ENCODE measurements around the gene ST3GAL4.

The ST3GAL4 gene

GRCh38 chr11:126409620-126409985 is 54.1 kb downstream of the ST3GAL4 start:
- DNase-seq = no peak

GRCh38 chr11:126410649-126411048 is 55.2 kb downstream of the ST3GAL4 start:
- no peak for DNase-seq

DNA sequence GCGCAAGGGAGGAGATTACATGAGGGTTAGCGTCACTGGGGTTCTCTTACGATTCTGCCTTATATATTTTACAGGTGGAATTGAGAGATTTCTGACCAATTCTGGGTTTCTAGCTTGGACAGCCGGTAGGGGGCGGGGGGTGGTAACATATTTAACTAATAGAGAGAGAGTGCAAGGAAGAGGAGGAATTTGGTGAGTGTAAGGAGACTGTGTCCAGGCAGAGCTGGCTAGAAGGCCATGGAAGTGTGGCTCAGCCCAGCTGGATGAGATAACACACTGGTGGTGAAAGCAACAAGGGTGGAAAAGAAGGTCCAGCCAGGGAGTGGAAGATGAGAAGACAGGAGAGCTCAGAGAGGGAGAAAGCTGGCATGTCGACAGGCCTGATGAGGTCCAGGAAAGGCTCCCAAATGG is 56.5 kb downstream of the ST3GAL4 start:
- no peak for DNase-seq

GRCh38 chr11:126413426-126413825 is 57.9 kb downstream of the ST3GAL4 start:
- no peak for DNase-seq

DNA sequence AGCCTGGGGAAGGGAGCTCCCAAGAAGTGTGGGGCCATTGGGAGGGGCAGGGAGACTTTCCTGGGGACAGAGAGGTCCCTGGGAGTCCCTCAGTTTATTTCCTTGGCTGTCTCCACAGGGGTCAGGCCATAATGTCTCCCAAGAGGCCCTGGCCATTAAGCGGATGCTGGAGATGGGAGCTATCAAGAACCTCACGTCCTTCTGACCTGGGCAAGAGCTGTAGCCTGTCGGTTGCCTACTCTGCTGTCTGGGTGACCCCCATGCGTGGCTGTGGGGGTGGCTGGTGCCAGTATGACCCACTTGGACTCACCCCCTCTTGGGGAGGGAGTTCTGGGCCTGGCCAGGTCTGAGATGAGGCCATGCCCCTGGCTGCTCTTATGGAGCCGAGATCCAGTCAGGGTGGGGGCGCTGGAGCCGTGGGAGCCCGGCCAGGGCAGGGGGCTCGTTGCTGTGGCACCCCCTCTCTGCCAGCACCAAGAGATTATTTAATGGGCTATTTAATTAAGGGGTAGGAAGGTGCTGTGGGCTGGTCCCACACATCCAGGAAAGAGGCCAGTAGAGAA is 58.4 kb downstream of the ST3GAL4 start:
- no peak for DNase-seq

DNA sequence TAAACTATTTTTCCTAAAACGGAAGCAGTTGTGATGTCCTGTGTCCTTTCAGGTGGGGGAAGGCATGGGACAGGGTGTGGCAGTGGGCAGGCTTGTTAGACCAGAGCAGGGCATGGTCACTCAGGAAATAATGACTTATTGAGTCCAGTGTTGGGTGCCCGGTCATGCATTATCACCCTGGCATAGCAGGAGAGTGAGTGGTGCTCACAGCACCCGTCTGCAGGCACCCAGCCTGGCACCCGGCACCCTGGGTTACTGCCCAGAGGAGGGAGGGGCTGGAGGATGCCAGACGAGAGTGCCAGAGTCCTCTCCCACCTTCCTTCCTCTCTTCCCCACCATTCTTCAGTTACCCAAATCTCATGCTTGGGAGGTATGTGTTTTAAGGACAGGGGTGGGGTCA is 59.1 kb downstream of the ST3GAL4 start:
- DNase-seq = no peak

GRCh38 chr11:126415128-126415527 is 59.6 kb downstream of the ST3GAL4 start:
- no peak for DNase-seq

DNA sequence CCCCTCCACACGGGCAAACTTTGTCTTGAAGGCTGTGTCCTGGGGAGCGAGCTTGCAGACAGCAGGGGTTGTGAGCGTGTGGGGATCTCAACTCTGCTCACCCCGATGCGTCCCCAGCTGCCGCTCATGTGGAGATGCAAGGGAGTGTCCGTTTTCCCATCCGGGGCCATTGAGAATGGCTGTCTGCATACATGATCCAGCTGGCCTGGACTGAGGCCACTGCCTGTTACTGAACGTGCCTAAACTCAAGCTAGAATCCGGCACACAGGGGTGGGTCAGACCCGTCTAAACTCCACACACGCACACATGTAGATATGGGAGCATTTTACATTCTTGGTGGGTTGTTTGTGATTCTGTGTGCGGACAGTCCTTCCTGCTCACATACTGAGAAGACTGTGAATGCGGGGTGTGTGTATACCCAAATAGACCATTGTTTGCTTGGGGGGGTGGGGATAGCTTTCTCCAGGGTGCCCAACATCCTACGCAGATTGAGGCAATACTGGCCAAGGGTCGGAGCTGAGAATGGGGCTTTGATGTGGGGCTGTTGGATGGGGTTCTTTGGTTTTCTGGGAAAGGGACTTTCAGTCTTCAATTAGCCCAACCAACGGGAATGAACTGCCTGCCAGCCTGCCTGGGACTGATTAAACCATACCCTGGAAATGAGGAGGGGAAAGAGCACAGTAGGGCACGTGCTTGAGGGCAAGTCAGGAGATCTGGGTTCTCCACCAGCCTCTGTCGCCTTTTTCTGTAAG is 60.4 kb downstream of the ST3GAL4 start:
- no peak for DNase-seq

GRCh38 chr11:126416542-126417090 is 61.1 kb downstream of the ST3GAL4 start:
- peak; percentile 84 for DNase-seq

- no peak for DNase-seq
These were observed 61.8 kb downstream of the ST3GAL4 start for GRCh38 chr11:126417091-126417862.

- DNase-seq = no peak
These were observed 63.4 kb downstream of the ST3GAL4 start for GRCh38 chr11:126418887-126419286.

DNA sequence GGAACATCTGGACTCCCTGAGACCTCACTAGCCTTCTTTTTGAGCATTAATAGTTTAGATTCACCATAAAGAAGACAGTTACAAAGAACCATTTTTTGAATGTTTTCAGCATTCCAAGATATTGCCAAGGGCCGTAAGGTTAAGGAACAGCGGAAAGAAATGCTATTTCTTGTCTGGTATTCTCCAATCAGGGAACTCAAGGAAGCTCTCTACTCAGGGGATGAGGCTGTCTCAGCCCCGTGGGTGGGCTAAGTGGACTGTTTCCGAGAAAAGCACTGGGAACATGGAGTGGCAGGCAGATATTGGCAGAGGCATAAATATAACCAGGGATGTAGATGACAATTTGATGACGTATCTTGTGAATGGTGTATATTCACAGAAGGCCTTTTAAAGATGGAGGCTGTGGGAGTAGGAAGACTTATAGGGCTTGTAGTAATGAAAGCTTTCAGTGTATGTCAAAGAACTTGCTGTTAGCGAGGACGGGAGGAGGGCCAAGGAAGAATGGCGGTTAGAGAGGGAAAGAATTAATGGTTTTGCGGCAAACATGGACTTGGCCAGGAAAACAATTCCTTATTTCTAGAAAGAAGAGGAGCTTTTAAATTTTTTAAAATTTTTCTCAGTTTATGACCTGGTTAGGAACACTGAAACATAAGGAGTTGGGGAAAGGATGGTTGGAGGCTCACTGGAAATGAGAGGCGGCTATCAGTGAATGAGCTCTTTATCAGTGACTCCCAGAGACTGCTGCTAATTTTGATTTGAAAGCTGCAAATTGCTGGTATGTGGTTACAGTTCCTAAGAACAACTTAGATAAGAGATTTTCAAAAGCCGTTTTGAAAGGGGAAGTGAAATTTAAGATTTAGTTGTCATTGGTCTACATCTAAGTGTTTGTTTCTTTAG is 64.6 kb downstream of the ST3GAL4 start:
- no peak for DNase-seq

DNA sequence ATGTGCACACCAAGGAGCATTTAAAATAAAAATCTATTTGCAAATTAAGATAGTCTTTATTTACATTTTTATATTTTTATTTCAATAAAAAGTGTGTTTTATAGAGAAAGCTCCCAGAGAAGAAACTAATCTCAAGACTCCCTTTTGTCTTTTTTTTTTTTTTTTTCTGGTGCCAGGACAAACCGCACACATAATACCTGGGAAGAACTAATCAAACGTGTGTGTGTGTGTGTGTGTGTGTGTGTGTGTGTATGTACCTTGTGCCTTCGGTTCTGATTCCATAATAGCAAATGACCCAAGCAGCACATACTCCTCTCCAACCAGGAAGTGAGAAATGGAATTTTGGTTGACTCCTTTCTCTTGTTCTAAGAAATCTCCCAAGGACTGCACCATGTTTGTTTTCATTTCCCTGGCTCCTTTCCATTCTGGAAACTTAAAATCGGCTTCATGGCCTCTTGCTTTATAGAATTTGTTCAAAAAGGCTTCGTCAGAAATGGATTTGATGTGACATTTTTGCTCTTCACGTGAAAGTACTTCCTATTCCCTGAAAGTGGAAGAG is 65.3 kb downstream of the ST3GAL4 start:
- no peak for DNase-seq

GRCh38 chr11:126421271-126421671 is 65.8 kb downstream of the ST3GAL4 start:
- DNase-seq = no peak

DNA sequence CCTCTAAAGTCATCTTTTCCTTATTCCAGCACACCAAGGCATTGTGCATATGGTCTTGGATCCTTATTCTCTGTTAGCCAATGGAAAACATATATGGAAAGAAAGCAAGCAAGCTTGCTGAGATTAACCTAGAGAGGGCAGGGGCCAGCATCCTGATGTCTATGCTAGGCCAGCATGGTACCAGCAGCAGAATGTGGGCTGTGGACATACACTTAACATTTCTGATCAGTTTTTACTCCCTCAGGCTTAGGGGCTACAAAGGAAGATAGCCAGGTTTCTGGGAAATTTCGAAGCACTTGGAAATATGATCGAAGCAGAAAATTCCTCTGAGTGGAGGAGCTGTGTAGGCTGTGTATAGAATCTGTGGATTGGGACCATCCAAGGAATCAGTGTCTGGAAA is 67.0 kb downstream of the ST3GAL4 start:
- no peak for DNase-seq

GRCh38 chr11:126423154-126423553 is 67.7 kb downstream of the ST3GAL4 start:
- no peak for DNase-seq

- DNase-seq = no peak
These were observed 68.3 kb downstream of the ST3GAL4 start for GRCh38 chr11:126423743-126424142.

DNA sequence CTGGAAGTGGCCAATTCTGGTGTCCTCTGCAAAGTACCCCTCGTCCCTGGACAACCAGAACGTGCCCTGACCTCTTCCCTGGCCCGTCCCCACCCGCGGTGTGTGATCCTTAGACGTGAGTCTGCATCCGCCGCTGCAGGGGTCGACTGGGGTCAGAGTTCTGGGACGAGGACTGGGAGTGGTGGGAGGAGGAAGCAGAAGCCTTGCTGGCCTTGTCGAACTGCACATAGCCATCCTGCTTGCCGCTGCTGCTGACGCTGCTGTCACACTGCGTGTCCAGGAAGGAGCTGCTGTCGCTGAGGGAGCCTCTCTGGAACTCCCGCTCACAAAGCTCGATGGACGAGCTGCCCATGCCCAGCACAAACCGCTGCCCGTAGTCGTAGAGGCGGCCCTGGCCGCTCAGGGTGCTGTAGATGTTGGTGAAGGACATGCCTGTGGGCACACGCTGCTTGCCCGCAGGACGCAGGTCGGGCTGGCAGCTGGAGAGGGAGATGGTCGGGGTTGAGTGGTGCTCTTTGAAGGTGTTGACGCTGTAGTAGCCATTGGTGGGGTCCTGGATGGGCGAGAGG is 69.1 kb downstream of the ST3GAL4 start:
- DNase-seq = no peak

- no peak for DNase-seq
These were observed 70.6 kb downstream of the ST3GAL4 start for GRCh38 chr11:126426106-126426505.

DNA sequence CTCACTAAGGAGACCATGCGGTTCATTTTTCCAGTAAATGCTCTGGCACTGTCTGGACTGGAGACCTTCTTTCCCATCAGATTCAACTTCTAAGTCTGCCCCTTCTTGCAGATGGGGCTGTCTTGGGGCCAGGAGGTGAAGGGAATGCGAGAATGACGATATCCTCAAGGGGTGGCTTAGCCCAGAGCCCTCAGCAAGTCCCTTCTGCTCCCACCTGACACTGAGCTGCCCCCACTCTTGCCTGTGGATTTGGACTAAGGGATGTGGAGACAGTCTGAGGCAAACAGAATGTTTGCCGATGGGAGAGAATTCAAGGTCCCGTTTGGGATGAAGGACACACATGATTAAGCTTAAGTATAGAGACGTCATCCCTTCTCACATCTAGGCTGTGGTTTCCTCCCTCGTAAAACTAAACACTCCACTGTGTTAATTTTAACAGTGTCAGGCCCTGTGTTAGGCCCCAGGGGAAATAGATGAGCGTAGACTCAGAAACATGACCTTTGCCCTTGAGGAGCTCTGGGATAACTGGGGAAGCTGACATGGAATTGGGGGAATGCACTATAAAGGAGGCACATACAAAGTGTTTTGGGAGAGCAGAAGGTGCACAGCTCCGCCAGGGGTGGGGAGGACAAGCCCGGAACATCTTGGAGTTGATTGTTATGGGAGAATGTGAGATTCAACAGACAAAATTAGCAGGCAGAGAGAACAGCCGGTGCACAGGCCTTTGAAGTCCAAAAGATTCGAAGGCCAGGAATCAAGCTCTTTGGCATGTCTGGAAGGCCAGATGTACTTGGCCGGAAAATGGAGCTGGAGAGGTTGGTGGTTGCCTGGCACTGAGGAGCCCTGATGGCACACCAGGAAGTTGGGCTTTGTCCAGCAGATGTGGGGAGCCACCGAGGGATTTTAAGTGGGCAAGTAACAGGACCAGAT is 71.6 kb downstream of the ST3GAL4 start:
- no peak for DNase-seq

All from activated CD8-positive, alpha-beta memory T cell treated with anti-CD3 and anti-CD28 coated beads, Interleukin-2, amount 50 U/mL, for 48 hours (primary cell).